Stimulated activated naive CD8-positive, alpha-beta T cell treated with anti-CD3 and anti-CD28 coated beads, Interleukin-15, Interleukin-2, amounts not matched to agents 100 ng/mL and 50 ng/mL, for 24 hours (primary cell): ENCODE data around the gene FSCN2.

Experiments
- H3K27ac Mint-ChIP-seq: one replicate; pipeline ENCODE4 v1.8.0; 2021; ENCODE audit warnings: mild to moderate bottlenecking, mixed read lengths
- H3K27me3 Mint-ChIP-seq: one replicate; pipeline ENCODE4 v1.8.0; 2021; ENCODE audit warnings: mixed read lengths
- H3K36me3 Mint-ChIP-seq: one replicate; pipeline ENCODE4 v1.8.0; 2021; ENCODE audit warnings: low read depth, mixed read lengths
- H3K4me1 Mint-ChIP-seq: one replicate; pipeline ENCODE4 v1.8.0; 2021; ENCODE audit warnings: low read depth, mixed read lengths
- H3K4me3 Mint-ChIP-seq: one replicate; pipeline ENCODE4 v1.8.0; 2021; ENCODE audit warnings: mild to moderate bottlenecking, mixed read lengths
- H3K9me3 Mint-ChIP-seq: one replicate; pipeline ENCODE4 v1.8.0; 2021; ENCODE audit warnings: mixed read lengths

Gene FSCN2

DNA sequence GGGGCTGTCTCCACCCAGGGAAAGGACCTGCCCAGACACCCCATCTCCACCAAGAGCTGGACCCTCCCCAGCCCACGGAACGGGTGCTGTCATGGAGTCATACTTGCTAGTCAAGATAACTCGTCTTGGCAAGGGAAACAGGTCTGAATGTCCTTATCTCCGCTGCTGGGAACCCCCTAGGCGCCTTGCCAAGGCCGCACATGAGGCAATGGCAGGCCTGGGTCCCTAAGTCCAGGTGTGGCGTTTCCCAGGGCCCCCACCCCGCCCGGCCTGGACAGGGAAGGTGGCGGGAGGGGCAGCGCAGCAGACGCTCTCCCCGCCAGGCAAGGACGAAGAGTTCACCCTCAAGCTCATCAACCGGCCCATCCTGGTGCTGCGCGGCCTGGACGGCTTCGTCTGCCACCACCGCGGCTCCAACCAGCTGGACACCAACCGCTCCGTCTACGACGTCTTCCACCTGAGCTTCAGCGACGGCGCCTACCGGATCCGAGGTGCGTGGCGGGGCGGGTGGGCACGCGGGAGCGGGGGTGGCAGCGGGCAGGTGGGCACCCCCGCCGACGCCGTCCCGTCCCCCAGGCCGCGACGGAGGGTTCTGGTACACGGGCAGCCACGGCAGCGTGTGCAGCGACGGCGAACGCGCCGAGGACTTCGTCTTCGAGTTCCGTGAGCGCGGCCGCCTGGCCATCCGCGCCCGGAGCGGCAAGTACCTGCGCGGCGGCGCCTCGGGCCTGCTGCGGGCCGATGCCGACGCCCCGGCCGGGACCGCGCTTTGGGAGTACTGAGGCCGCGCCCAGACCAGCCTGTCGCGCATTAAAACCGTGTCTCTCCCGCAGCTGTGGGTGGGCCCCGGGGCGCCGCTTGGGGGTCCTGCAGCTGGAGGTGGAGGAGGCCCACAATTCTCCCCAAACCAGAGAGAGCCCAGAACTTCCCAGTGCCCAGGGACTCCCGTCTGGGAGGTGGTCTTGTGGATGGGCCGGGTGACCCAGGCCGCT lies 8.4 kb downstream of the FSCN2 start:
- no peaks in the 10 kb centered on the region for H3K36me3 Mint-ChIP-seq
- H3K4me1 Mint-ChIP-seq, result no peaks in the 10 kb centered on the region
- no peak overlapping the region for H3K4me3 Mint-ChIP-seq
- H3K27ac Mint-ChIP-seq, result no peak overlapping the region
- no peaks in the 10 kb centered on the region for H3K9me3 Mint-ChIP-seq
- peaks cover 10% of the 10 kb centered on the region for H3K27me3 Mint-ChIP-seq

DNA sequence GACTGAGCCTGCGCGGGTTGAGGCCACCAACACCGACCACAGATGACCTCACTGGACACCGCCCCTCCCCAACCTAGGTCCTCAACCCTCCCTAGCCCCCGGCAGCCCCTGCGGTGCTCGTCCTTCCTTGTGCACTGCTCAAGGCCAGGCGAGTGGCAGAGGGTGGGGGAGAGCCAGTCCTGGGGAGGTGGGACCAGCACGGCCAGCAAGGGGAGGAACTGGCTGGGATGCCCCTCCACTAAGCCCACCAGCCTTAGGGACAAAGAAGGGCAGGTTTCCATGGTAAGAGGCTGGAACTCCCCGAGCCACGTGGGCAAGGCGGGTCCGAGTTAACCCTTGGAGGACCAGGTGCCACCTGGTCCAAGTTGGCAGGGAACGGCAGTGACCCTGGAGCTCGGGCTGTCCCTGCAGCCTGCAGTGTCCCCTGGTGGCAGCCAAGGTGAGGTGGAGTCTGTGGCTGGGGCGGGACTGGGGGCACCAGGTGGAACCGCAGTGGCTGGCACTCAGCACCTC lies 9.2 kb downstream of the FSCN2 start:
- Mint-ChIP-seq H3K4me1 (no peaks in the 10 kb centered on the region), H3K4me3 (no peak overlapping the region), H3K27ac (no peak overlapping the region), H3K36me3 (no peaks in the 10 kb centered on the region), H3K27me3 (peaks cover 10% of the 10 kb centered on the region), H3K9me3 (no peaks in the 10 kb centered on the region)

DNA sequence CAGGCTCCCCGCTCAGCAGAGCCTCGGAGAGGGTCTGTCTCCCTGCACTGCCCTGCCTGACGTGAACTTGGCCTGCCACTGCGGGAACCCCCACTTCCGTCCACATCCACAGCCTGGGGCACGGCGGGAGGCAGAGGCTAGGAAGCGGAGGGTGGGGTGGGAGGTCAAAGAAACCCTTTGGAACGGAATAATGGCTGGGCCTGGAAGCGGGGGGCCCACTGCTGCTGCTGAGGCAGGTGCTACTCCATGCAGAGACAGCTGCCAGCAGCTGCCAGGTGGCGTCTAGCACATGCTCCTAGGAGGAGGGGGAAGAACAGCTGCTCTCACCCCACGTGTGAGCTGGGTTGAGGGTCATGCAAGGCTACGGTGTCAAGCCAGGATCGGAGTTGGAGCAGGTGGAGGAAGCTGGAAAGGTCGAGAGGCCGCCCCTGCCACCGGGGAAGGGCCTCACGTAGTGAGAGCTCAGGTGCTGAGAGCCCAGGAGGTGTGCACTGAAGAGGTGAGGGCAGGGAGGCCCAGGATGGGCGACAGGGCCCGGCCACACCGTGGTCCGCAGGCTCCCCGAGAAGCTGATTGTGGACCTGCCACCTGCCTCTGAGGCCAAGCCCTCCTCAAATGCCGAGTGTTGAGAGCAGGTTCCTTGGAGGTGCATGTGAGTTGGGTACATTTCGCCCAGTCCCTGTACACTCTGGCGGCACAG lies 9.8 kb downstream of the FSCN2 start:
- Mint-ChIP-seq H3K9me3 (no peaks in the 10 kb centered on the region), H3K4me3 (no peak overlapping the region), H3K27ac (no peak overlapping the region), H3K27me3 (peaks cover 10% of the 10 kb centered on the region), H3K4me1 (no peaks in the 10 kb centered on the region), H3K36me3 (no peaks in the 10 kb centered on the region)

DNA sequence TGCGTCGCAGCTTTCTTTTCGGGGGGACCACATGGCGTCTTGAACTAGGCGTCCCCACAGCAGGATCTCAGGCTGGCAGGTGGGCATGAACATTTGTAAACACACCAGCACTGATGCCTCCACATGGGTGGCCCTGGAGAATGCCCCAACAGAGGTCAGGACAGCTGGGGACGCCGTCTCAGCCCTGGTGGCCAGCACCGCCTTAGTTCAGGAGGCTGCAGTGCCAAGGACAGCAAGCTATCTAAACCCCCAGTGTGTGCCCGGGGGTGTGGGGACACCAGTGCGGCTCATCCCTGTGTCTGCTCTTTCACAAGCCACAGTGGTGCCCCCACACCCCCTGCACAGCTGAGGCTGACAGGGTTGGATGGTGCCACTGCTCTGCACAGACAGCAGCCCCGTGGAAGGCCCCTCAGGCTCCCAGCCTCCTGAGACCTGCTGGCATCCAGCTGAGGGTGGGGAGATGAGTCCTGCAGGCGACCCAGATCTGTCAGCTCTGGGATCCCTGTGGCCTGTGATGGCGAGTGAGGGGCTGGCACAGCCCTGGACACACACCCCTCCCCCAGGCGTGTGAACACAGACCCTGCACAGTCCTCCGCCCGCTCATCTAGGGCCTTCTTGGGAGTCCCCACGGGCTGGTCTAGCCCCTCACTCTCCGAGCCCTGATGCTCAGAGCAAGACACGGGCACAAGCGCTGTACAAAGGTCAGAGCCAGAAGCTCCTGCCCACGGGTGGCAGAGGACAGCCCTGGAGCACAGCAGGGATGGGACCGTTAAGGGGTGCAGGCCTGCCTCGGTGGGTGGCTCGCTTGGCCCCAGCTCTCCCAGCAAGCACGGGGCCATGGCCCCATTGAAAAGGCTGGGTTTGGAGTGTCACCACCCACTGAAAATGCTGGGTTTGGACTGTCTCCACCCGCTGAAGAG lies 10.7 kb downstream of the FSCN2 start:
- Mint-ChIP-seq H3K36me3 (no peaks in the 10 kb centered on the region), H3K4me1 (no peaks in the 10 kb centered on the region), H3K27ac (no peak overlapping the region), H3K27me3 (peaks cover 10% of the 10 kb centered on the region), H3K9me3 (no peaks in the 10 kb centered on the region), H3K4me3 (no peak overlapping the region)

DNA sequence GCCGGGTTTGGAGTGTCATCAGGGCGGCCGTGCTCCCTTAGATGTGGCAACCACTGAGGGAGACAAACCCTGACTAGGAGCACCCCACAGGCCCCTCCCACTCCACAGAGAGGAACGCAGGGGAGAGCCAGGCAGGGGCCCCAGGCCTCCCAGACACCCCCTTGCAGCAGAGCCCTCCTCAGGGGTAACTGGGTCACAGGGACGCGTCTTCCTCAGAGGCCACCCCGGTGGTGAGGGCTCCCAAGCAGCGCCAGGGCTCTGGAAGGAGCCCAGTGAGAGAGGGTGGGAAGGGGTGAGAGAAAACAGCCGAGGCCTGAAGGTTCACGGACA lies 11.4 kb downstream of the FSCN2 start:
- Mint-ChIP-seq H3K9me3 (no peaks in the 10 kb centered on the region), H3K27ac (no peak overlapping the region), H3K36me3 (no peaks in the 10 kb centered on the region), H3K4me1 (no peaks in the 10 kb centered on the region), H3K27me3 (peaks cover 10% of the 10 kb centered on the region), H3K4me3 (no peak overlapping the region)

DNA sequence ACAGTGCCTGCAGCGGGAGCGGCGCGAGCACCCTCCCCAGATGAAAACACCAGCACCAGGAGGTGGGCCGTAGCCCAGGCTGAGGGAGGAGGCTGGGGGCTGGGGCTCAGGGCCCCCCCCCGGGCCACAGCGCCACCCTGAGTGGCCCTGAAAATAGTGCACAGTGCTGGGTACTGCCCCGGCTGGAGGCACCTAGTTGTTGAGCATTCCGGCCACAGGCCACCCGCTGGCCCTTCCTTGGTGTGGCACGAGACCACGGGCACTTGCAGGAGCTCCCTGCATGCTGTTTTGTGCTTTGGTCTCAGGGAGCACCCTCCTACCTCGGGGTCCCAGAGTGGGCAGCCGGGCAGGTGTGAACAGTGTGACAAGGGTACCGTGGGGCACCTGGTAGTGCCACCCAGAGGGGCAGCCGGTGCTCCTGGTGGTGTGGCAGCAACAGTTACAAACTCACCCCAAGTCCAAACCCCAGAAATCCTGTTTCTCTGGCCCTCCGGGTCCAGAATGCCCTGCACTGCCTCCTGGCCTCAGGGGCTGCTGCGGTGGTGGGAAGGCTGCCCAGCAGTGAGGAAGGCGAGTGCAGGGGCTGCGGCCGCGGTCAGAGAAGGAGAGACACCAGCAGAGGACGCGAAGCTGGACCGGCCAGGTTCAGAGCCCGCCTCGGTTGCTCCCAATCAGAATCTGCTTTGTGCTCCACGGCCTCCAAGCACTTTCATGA lies 11.9 kb downstream of the FSCN2 start:
- no peaks in the 10 kb centered on the region for H3K4me1 Mint-ChIP-seq

DNA sequence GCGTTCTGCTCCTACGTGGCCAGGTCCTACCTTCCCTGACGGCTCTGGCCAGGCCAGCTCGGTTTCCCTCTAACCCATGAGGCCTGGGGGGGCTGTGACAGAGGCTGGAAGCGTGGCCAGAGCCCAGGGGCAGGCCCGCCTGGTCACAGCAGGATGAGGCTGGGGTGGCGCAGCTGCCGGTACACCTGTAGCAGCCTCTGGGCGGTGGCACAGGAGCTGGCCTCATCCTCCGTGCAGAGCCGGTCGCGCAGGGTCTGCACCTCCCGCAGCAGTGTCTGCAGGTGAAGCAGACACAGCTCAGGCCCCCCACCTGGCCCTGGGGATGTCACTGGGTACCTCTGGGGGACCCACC lies 12.5 kb downstream of the FSCN2 start:
- no peaks in the 10 kb centered on the region for H3K36me3 Mint-ChIP-seq
- H3K27ac Mint-ChIP-seq, result no peak overlapping the region
- peaks cover 10% of the 10 kb centered on the region for H3K27me3 Mint-ChIP-seq
- H3K9me3 Mint-ChIP-seq, result no peaks in the 10 kb centered on the region
- H3K4me1 Mint-ChIP-seq, result no peaks in the 10 kb centered on the region
- H3K4me3 Mint-ChIP-seq, result no peak overlapping the region

More for the DNA sequence above, 11.9 kb downstream of the FSCN2 start:
- Mint-ChIP-seq H3K27me3 (peaks cover 10% of the 10 kb centered on the region), H3K36me3 (no peaks in the 10 kb centered on the region), H3K27ac (no peak overlapping the region), H3K4me3 (no peak overlapping the region), H3K9me3 (no peaks in the 10 kb centered on the region)

DNA sequence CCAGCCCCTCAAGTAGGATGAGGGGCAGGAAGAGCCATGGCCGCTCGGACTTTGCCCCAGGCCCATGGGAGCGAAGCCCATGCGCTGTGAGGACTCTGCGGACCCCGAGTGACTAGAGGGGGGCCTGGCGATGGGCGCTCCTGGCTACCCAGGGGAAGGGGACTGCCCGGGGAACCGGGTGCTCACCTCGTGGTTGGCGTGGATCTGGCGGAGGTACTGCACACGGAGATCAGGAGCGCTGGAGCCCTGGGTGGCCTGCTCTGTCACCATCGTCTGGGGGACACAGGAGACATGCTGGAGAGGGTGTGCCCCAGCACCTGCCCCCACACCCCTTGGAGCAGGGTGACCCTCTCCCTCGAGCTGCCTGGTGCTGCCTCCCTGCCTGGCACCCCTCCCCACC lies 12.9 kb downstream of the FSCN2 start:
- H3K27me3 Mint-ChIP-seq, result peaks cover 5% of the 10 kb centered on the region
- no peaks in the 10 kb centered on the region for H3K9me3 Mint-ChIP-seq
- H3K4me3 Mint-ChIP-seq, result no peak overlapping the region
- no peak overlapping the region for H3K27ac Mint-ChIP-seq
- H3K4me1 Mint-ChIP-seq, result no peaks in the 10 kb centered on the region
- no peaks in the 10 kb centered on the region for H3K36me3 Mint-ChIP-seq

DNA sequence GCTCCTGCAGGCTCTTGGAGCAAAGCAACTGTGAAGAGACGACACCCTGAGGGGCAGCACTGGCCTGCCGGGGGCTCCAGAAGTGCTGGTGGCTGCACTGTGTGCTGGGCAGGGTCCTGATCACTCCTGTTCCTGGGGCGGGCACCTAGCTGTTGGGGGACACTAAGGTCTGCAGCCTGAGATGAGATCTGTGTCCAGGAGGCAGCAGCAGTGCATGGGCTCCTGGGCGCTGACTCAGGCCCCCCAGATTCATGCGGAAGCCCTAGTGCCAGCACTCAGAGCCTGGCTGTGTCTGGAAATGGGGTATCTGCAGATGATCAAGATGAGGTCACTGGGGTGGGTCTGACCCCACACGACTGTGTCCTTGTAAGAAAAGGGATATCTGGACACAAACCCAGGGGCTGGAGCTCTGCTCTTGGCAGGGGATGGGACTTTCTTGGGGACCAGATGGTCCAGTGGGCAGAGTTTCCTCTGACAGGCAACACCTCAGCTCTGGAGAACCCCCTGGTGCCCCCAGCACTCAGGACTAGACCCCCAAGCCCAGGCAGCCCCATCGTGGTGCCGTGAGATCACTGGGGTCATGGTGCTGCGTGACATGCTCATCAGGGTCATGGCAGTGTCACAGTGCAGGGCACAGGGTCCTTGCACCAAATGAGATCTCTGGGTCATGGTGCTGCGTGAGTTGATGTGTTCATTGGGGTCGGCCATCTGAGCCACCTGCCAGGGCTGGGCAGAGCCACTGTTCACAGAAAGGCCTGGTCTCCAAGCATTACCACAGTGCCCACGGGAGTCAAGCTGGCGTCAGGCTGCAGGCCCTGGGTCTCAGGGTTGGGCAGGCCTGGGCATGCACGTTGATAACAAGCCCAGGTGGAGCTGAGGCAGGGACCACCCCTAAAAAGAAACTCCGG lies 14.5 kb downstream of the FSCN2 start:
- H3K36me3 Mint-ChIP-seq, result no peaks in the 10 kb centered on the region

DNA sequence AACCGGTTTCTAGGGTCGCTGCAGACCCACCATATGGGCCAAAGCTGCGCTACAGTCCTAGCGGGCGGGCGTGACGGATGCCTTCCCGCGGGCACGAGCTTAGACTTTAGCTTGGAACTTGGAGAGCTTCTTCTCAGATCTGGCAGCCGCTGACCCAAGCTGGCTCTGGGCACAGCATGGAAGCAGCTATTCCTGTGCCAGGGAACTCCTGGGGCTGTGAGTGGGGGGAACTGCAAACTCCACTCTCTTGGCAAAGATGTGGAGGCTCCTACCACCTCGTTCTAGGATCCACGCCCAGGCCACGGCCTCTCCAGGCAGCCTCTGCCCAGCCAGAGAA lies 15.1 kb downstream of the FSCN2 start:
- no peaks in the 10 kb centered on the region for H3K9me3 Mint-ChIP-seq
- no peaks in the 10 kb centered on the region for H3K27me3 Mint-ChIP-seq
- no peak overlapping the region for H3K27ac Mint-ChIP-seq
- no peak overlapping the region for H3K4me3 Mint-ChIP-seq
- no peaks in the 10 kb centered on the region for H3K4me1 Mint-ChIP-seq
- H3K36me3 Mint-ChIP-seq, result peaks cover 1% of the 10 kb centered on the region

More for the DNA sequence above, 14.5 kb downstream of the FSCN2 start:
- H3K9me3 Mint-ChIP-seq, result no peaks in the 10 kb centered on the region
- H3K4me1 Mint-ChIP-seq, result no peaks in the 10 kb centered on the region
- peaks cover 3% of the 10 kb centered on the region for H3K27me3 Mint-ChIP-seq
- H3K27ac Mint-ChIP-seq, result no peak overlapping the region
- no peak overlapping the region for H3K4me3 Mint-ChIP-seq

DNA sequence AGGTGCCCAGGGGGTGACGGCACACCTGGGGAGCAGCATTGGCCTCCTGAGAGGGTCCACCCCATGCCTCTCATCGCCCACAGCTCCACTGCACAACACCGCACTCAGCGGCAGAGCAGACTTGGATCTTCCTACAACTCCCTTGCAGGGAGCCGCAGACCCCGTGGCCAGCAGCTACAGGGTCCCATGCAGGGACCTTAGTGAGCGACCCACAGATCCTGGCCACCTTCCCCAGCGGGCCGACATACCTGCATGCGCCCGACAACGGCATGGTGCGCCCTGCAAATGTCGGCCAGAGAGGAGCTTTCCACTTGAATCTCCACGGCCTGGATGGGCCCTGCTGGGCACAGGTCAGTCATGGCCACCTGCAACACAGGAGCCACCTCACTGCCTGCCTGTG lies 15.6 kb downstream of the FSCN2 start:
- Mint-ChIP-seq H3K9me3 (no peaks in the 10 kb centered on the region), H3K4me1 (no peaks in the 10 kb centered on the region), H3K36me3 (peaks cover 5% of the 10 kb centered on the region), H3K27ac (no peak overlapping the region), H3K4me3 (no peak overlapping the region), H3K27me3 (no peaks in the 10 kb centered on the region)

DNA sequence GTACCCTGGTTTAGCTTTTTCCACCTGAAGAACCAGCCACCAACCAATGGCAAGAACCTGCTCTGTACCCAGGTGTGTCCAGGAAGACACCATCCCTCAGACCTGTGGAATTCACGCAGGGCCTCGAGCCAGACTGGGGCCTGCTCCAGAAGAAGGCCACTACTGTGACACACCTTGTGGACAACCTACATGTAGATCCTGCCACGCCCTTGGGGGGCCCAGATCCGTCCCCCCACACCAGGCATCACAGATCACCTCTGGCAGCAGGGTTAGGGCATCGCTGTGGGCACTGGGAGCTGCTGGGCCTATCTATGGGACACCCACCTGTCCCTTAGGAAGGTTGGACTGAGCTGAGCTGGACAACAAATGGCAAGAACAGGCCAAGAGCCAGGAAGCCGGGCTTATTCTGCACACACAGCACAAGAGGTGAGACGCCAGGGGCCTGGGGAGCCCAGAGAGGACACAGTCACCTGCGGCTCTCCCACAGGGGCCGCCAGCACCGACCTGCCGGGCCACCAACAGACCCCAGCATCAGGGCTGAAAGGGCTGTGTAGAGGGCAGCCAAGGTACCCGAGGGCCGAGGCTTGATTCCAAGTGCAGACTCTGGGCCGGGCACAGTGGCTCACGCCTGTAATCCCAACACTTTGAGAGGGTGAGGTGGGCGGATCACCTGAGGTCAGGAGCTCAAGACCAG lies 16.3 kb downstream of the FSCN2 start:
- Mint-ChIP-seq H3K9me3 (no peaks in the 10 kb centered on the region), H3K27ac (no peak overlapping the region), H3K4me3 (no peak overlapping the region), H3K4me1 (peaks cover 2% of the 10 kb centered on the region), H3K36me3 (peaks cover 9% of the 10 kb centered on the region), H3K27me3 (no peaks in the 10 kb centered on the region)
